GM20000 (cell line): ENCODE data around the gene SLC39A11.

Experiments
- DNase-seq: peaks from one replicate; pipeline ENCODE4 v3.0.0; 2012; ENCODE audit warnings: low spot score
- CTCF ChIP-seq: IDR thresholded peaks from 2 replicates; pipeline ENCODE4 v1.5.1; 2012; ENCODE audit warnings: mild to moderate bottlenecking, control low read depth; ENCODE audit errors: extremely low read depth, missing control alignments

The SLC39A11 gene

DNA sequence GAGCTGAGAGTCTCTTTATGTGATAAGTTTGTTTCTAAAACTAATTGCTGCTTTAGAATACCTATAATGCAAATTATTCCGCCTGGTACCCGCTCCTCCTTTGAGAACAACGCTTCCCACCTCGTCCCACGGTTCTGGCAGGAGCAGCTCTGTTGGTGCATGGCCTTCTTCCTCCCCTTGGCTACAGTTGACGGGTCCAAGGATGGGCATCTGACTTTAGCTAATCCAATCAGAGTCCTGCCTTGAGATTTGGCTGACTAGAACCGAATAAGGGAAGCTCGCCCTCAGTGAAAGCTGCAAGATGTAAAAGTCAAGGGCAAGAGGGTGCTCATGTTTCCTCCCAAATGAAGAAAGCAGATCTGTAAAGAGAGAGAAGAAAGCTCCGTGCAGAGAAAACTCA lies 481.3 kb downstream of the SLC39A11 start:
- no peak for DNase-seq
- no peak for TF ChIP-seq CTCF

GRCh38 chr17:72609501-72609900 lies 483.0 kb downstream of the SLC39A11 start:
- no peak for TF ChIP-seq CTCF

GRCh38 chr17:72608436-72608835 lies 484.1 kb downstream of the SLC39A11 start:
- no peak for TF ChIP-seq CTCF
- DNase-seq: no peak

More at GRCh38 chr17:72609501-72609900, 483.0 kb downstream of the SLC39A11 start:
- DNase-seq: no peak

- DNase-seq: no peak
- TF ChIP-seq CTCF: no peak
Measured at GRCh38 chr17:72606656-72607055, 485.8 kb downstream of the SLC39A11 start.

DNA sequence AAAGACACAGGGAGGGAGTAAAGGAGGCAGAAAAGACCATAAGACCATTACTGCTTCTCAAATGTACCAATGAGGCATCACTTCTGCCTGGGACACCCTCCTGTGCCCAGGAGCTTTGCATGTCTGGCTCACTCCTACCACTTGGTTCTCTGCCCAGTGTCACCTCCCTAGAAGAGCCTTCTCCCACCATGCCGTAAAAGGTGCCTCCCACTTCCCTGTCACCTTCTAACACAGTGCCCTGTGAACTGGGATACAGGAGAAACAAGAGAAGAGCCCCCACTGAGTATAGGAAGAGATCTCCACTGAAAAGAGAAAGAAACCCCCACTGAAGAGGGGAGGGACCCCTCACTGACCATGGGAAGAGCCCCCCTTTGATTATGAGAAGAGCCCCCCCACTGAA lies 486.9 kb downstream of the SLC39A11 start:
- TF ChIP-seq CTCF: no peak
- no peak for DNase-seq

DNA sequence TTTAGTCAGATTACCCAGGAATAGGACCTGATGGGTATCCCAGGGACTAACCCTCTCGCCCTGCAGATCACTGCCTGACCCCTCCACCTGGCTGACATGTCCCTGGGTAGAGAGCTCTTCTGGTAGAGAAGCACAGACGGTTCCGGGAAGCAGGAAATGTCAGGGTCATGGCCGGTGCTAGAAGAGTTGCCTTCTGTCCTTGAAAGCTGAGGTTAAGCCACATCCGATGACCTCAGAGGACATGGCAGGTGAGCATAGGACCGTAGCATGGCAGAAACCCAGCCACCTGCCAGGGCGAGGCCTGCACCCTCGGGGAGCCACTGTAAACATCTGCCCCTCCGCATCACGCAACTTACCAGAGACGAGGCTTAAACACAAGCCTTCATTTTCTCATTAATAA lies 488.0 kb downstream of the SLC39A11 start:
- TF ChIP-seq CTCF: no peak
- DNase-seq: no peak

DNA sequence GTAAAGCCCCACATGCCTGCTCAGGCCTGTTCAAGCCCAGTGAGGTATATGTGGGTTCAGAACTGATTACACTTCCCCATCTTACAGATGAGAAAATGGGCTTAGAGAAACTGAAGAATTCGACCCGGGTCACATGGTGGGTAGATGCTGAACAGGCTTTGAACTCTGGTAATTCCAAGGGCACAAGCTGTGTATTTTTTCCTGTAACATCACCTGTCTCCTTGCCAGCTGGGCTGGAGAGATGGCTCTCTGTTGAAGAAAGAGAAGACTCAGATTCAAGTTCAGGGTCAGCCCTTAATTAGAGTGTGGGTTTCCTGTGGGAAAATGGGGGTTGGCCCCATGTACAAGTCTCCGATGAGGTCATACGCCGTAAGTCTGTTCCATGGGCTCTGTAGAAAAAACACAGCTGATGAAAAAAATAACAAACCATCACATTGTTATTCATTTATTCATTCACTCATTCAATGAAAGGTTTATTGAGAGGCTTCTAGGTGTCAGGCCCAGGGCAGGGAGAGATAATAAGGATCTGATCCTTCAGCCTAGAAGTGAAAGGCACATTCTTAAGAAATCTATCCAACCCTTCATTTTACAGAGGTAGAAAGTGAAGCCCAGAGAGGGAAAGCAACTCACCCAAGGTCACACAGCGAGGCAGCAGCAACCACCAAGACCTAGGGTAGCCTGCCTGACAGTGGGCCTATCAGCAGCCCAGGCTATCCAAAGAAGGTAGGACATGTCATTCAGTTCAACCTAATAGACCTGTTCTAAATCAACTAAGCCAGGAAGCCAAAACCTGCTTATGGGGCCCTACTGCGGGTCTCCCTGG lies 488.9 kb downstream of the SLC39A11 start:
- no peak for DNase-seq

More for the DNA sequence above, 488.9 kb downstream of the SLC39A11 start:
- TF ChIP-seq CTCF: no peak
